Measurements from ENCODE around the gene MMP20. TPM values are rescaled to one million over a fixed set of nuclear protein-coding genes. Genes with fewer than 3 reads are reported as not detected.

The MMP20 gene
- total RNA-seq, 1 experiment from 2014 or later = not detected

DNA sequence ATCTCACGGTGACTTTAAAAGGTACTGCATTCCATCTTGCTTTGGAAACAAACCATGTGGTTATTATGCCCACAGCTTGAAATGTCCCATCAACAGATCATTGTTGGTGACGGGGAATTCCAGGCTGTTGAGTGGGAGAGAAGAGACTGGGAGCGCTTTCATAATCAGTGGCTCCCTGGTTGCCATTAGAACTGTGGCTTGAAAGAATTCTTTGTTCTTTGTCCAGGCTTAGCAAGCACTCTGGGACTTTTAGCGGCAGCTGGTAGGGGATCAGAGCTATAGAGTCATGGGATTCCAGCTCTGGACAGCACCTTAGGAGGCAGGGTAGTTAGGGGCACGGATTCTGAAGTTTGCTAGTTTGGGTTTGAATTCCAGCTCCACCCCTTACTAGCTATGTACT, 22.0 kb downstream of the MMP20 start:
- no peak overlapping the region for H3K27ac Mint-ChIP-seq
- H3K27me3 Mint-ChIP-seq (ENCODE audit: low read depth) = no peaks in the 10 kb centered on the region
- ChIA-PET POLR2A (no interaction called here), CTCF (interaction anchor here (0.7 to 2.5 kb wide), 5 partner anchors 10 to 295 kb away, joined by 3 to 17 read pairs (median 4); no protein-coding TSS in a partner anchor)
- ATAC-seq = no peak
- no peak overlapping the region for H3K4me3 Mint-ChIP-seq
- TF ChIP-seq ZNF416 (CRISPR knock-in tag; IDR thresholded peaks at IDR 0.05) (no peak), ZNF512 (CRISPR knock-in tag; IDR thresholded peaks at IDR 0.05; ENCODE audit: borderline replicate concordance) (no peak), ZNF263 (CRISPR knock-in tag; IDR thresholded peaks at IDR 0.05; ENCODE audit: low read depth) (no peak), ATF1 (CRISPR knock-in tag; IDR thresholded peaks at IDR 0.05) (no peak), ZNF232 (CRISPR knock-in tag; IDR thresholded peaks at IDR 0.05) (no peak), FOXJ3 (CRISPR knock-in tag; IDR thresholded peaks at IDR 0.05; ENCODE audit: borderline replicate concordance) (no peak), ZNF121 (CRISPR knock-in tag; IDR thresholded peaks at IDR 0.05) (no peak)
- TF ChIP-seq, protein P1, sequence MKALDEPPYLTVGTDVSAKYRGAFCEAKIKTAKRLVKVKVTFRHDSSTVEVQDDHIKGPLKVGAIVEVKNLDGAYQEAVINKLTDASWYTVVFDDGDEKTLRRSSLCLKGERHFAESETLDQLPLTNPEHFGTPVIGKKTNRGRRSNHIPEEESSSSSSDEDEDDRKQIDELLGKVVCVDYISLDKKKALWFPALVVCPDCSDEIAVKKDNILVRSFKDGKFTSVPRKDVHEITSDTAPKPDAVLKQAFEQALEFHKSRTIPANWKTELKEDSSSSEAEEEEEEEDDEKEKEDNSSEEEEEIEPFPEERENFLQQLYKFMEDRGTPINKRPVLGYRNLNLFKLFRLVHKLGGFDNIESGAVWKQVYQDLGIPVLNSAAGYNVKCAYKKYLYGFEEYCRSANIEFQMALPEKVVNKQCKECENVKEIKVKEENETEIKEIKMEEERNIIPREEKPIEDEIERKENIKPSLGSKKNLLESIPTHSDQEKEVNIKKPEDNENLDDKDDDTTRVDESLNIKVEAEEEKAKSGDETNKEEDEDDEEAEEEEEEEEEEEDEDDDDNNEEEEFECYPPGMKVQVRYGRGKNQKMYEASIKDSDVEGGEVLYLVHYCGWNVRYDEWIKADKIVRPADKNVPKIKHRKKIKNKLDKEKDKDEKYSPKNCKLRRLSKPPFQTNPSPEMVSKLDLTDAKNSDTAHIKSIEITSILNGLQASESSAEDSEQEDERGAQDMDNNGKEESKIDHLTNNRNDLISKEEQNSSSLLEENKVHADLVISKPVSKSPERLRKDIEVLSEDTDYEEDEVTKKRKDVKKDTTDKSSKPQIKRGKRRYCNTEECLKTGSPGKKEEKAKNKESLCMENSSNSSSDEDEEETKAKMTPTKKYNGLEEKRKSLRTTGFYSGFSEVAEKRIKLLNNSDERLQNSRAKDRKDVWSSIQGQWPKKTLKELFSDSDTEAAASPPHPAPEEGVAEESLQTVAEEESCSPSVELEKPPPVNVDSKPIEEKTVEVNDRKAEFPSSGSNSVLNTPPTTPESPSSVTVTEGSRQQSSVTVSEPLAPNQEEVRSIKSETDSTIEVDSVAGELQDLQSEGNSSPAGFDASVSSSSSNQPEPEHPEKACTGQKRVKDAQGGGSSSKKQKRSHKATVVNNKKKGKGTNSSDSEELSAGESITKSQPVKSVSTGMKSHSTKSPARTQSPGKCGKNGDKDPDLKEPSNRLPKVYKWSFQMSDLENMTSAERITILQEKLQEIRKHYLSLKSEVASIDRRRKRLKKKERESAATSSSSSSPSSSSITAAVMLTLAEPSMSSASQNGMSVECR (CRISPR knock-in tag; IDR thresholded peaks at IDR 0.05; ENCODE audit: borderline replicate concordance) = no peak
- TF ChIP-seq, protein P2, sequence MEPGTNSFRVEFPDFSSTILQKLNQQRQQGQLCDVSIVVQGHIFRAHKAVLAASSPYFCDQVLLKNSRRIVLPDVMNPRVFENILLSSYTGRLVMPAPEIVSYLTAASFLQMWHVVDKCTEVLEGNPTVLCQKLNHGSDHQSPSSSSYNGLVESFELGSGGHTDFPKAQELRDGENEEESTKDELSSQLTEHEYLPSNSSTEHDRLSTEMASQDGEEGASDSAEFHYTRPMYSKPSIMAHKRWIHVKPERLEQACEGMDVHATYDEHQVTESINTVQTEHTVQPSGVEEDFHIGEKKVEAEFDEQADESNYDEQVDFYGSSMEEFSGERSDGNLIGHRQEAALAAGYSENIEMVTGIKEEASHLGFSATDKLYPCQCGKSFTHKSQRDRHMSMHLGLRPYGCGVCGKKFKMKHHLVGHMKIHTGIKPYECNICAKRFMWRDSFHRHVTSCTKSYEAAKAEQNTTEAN (CRISPR knock-in tag; IDR thresholded peaks at IDR 0.05) = no peak
- TF ChIP-seq, protein P3, sequence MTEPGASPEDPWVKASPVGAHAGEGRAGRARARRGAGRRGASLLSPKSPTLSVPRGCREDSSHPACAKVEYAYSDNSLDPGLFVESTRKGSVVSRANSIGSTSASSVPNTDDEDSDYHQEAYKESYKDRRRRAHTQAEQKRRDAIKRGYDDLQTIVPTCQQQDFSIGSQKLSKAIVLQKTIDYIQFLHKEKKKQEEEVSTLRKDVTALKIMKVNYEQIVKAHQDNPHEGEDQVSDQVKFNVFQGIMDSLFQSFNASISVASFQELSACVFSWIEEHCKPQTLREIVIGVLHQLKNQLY (CRISPR knock-in tag; IDR thresholded peaks at IDR 0.05) = no peak
- TF ChIP-seq, protein P4, sequence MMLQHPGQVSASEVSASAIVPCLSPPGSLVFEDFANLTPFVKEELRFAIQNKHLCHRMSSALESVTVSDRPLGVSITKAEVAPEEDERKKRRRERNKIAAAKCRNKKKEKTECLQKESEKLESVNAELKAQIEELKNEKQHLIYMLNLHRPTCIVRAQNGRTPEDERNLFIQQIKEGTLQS (CRISPR knock-in tag; conservative IDR thresholded peaks at IDR 0.05) = no peak
- TF ChIP-seq, protein P5, sequence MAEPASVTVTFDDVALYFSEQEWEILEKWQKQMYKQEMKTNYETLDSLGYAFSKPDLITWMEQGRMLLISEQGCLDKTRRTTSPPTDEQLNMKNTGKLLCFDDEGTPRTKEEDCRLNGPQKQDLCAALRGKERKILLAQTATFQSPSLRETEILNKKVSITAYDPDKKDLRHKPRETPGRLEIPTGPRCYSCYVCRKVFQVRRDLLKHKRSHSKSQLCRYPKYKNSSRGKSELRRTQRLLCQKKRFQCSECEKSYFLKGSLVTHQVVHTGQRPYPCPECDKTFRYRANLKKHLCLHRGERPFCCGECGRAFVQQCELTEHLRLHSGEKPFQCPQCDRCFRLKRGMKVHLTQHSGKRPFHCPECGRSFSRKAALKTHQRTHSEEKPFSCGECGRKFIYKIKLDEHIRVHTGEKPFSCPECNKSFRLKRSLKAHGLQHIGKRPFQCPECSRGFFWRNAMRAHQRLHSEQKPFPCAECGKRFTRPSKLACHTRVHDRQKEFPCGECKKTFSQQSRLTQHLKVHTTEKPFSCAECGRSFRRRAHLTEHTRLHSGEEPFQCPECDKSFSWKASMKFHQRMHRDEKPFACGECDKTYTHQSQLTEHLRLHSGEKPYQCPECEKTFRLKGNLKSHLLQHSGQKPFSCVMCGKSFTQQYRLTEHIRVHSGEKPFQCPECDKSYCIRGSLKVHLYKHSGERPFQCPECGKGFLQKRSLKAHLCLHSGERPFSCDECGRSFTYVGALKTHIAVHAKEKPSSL (CRISPR knock-in tag; conservative IDR thresholded peaks at IDR 0.05) = no peak
- H3K4me1 Mint-ChIP-seq = peaks cover 12% of the 10 kb centered on the region
- H3K9me3 Mint-ChIP-seq = peaks cover 6% of the 10 kb centered on the region
- no peak for DNase-seq (ENCODE audit: low spot score)
- H3K36me3 Mint-ChIP-seq = no peaks in the 10 kb centered on the region

- Mint-ChIP-seq H3K36me3 (no peaks in the 10 kb centered on the region), H3K27me3 (ENCODE audit: low read depth) (no peaks in the 10 kb centered on the region), H3K9me3 (peaks cover 2% of the 10 kb centered on the region; the same call in 1 of the 2 replicates), H3K27ac (no peak overlapping the region), H3K4me3 (no peak overlapping the region), H3K4me1 (peaks cover 12% of the 10 kb centered on the region)
- DNase-seq (ENCODE audit: low spot score) = no peak
- ChIA-PET CTCF (no interaction called here), POLR2A (no interaction called here)
- no peak for ATAC-seq
- TF ChIP-seq ETV6 (CRISPR knock-in tag; IDR thresholded peaks at IDR 0.05) (no peak), NFYB (CRISPR knock-in tag; conservative IDR thresholded peaks at IDR 0.05; ENCODE audit: low read depth) (no peak), TP53 (CRISPR knock-in tag; IDR thresholded peaks at IDR 0.05) (no peak), NFE2L1 (CRISPR knock-in tag; IDR thresholded peaks at IDR 0.05) (no peak), ZNF532 (CRISPR knock-in tag; IDR thresholded peaks at IDR 0.05; ENCODE audit: borderline replicate concordance) (no peak), SMAD3 (CRISPR knock-in tag; IDR thresholded peaks at IDR 0.05; ENCODE audit: borderline replicate concordance) (no peak), ZNF396 (CRISPR knock-in tag; IDR thresholded peaks at IDR 0.05; ENCODE audit: borderline replicate concordance) (no peak), MAX (CRISPR knock-in tag; IDR thresholded peaks at IDR 0.05) (no peak), CREB1 (CRISPR knock-in tag; IDR thresholded peaks at IDR 0.05) (no peak), ZNF121 (CRISPR knock-in tag; IDR thresholded peaks at IDR 0.05) (no peak)
These were observed 24.5 kb downstream of the MMP20 start for GRCh38 chr11:102600666-102601065.
